Daoy (cell line): ENCODE measurements around the gene ROR1. TPM values are rescaled to one million over a fixed set of nuclear protein-coding genes. Genes with fewer than 3 reads are reported as not detected.

ENCODE experiments used
- DNase-seq: peaks from one replicate; pipeline ENCODE4 v3.0.0-alpha.2; 2015; ENCODE audit warnings: low read depth
- total RNA-seq: library from RNA; depleted of rRNA; stranded (reverse); fragments of >200 nt; shearing (Covaris generic); gene quantifications from 2 replicates; pipeline ENCODE4 v1.2.3, GENCODE V29; 2014

Gene ROR1
- total RNA-seq, 1 experiment from 2014 or later = 17.4 TPM

- DNase-seq = peak; percentile 32
Measured at GRCh38 chr1:64173336-64173940, 399.6 kb downstream of the ROR1 start.

- no peak for DNase-seq
Measured at GRCh38 chr1:64175639-64176038, 401.8 kb downstream of the ROR1 start.

- DNase-seq = no peak
Measured at GRCh38 chr1:64176659-64177058, 402.8 kb downstream of the ROR1 start.

GRCh38 chr1:64179588-64179987, 405.8 kb downstream of the ROR1 start:
- DNase-seq = no peak

DNA sequence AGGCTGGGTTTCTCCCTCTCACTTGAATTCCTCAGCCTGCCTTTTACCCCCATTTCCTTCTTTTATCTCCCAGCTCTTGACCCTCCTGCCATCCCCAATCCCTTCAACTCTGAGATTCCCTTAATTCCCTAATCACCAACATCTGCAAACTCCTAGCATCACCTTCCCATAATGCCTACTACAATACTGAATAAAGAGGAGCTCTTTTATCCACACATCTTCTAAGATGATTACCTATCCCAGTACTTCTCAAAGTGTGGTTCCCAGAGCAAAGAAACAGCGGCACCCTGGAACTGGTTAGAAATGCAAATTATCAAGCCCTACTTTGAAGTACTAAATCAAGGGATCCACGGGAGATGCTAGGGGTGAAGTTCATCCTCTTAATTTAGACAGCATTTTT, 408.4 kb downstream of the ROR1 start:
- no peak for DNase-seq

- DNase-seq = peak; percentile 33
Measured at GRCh38 chr1:64183395-64184002, 409.7 kb downstream of the ROR1 start.

GRCh38 chr1:64184003-64184440, 410.2 kb downstream of the ROR1 start:
- DNase-seq = peak; percentile 12

- no peak for DNase-seq
Measured at GRCh38 chr1:64186138-64186897, 412.5 kb downstream of the ROR1 start.

DNA sequence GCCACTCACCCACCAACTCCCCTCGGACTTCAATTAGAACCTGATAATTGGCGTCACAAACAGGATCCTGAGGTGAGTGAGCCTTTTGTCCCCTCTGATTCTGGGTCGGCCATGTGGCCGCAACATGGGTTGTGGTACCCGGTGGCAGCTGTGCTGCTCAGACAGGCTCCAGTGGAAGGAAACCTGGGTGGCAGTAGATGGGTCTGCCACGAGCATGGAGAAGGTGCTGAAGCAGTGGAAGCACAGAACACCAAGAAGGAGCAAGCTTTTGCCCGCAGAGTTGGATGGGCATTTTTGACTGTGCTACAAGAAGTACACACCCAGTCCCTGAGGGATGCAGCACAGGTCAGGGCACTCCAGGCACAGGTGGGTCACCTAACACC, 413.1 kb downstream of the ROR1 start:
- no peak for DNase-seq

DNA sequence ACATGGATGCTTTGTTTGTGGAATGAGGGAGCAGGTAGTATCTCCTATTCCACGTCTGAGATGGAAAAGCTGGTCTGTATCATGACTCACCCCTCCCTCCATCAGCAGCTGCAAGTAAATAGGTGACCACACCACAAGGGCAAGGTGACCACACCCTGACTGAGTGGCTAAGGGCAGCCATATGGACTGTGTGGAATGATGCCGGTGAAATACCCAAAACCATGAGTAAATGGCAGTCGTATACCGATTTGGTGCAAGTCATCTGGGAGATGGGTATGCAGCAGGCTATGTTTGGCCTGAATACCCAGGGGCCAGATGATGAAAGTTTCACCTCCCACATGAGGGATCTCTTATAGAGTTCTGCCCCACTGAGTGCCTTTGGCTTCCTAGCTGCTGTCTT, 413.8 kb downstream of the ROR1 start:
- peak; percentile 23 for DNase-seq

DNA sequence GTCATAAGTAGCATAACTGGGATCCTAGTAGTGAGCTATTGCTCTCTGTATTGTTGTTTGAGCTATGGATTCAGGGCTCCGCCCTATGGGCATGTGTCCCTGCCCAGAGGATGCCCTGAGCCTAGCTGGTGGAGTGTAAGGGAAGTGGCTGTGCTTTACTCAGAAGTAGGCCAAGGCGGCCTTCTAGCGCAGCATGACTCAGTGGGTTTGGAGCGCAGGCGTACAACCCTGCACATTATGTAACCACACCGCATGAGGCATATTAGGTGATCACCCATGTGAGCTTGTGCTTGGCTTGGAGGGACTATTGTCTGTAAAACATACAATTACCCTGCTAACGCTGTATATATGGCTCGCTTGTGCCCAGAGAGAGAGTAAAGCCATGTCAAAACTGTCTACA, 418.5 kb downstream of the ROR1 start:
- DNase-seq = no peak

GRCh38 chr1:64194168-64195080, 420.6 kb downstream of the ROR1 start:
- DNase-seq = no peak

GRCh38 chr1:64195081-64195395, 421.2 kb downstream of the ROR1 start:
- DNase-seq = no peak

DNA sequence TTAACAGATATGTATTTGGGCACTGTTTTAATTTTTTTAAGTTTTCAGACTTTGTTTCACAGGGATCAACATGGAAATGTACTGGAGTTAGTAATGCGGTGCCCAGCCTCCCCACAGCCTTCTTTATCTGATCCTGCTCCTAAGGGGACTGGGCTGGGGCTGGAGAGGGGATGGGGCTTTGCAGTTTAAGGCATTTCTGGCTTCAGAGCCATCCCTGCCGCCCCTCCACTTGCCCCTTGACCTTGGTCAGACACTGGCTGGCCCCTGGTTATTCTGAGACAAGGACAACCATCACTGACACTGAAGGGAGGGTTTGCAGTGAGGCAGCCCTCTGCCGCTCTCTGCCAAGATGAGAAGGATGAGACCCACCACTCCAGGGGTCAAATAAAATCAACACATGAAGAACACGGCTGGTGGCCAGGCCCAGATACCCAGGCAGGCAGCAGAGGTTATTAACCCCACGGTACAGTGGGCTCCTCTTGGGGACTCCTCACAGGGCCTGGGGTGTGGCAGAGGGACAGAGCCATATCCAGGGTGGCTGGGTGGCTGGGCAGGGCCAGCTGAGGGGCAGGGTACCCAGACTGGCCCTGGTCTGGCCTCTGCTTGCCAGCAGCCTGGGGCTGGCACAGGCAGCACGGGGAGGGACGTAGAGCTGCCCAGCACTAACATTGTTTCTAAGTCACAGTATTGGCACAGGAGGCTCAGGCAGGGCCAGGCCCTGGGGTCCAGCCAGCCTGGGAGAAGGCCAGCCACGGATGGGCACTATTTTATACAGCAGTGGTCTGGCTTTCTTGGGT, 422.5 kb downstream of the ROR1 start:
- DNase-seq = no peak

GRCh38 chr1:64197076-64197475, 423.3 kb downstream of the ROR1 start:
- DNase-seq = no peak

- no peak for DNase-seq
Measured at GRCh38 chr1:64199154-64199553, 425.3 kb downstream of the ROR1 start.

GRCh38 chr1:64200064-64200463, 426.2 kb downstream of the ROR1 start:
- no peak for DNase-seq

DNA sequence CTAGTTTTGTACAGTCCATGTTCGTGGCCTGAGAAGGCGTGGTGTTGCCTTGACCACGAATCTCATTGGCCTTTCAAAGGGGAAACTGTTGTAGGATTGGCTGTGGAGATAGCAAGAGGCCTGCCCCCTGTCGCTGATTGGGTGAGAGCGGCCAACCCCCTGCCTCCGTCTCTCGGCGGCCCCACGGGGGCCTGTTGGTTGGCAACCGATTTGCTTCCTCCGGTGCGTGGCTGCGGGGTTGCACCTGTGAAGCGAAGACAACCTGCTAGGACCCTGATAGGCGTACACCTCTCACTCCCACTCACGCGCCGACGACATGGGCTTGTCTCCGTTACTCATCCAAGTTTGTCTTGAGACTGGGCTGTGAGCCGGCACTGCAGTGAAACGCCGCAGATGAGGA, 429.6 kb downstream of the ROR1 start, which contains the start of gene UBE2U:
Gene UBE2U (plus strand): TSS at position 204 of the 400 bp plus-strand sequence. CDS start 428 bp downstream, outside the sequence.
- no peak for DNase-seq

DNA sequence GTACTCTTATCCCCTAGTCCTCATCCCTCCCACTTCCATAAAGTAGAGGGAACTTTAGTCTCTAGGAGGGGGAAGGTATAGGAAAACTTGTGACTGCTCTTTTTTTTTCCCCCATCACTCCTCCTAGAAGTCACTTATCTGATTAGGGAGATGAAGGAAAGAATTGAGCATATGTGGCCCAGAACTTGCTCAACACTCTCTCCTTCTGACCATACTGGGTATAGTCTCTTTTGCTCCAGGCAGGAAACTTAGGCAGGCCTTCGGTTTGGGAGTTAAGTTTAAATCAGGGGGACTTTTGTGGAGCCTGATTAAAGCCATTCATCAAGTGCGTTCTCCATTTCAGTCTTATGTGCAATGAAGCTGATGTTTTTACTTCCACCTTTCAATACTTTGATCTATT, 435.4 kb downstream of the ROR1 start:
- no peak for DNase-seq

DNA sequence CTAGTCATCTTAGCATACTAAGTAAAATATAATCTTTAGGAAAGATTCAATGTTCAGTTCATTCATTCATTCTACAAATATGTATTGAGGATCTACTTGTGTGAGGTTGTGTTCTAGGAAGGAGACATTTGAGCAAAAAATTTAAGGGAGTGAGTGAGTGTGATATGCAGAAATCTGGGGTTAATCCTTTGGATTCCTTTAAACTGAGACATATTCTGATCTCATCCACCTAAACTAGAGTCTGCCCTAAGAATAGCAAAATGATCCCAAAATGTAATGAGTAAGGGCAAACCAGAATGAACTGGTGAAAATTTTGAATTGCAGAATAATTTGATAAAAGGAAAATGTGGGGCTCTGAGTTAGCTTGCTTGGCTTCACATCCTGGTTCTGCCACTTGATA, 438.2 kb downstream of the ROR1 start:
- DNase-seq = peak; percentile 30

DNA sequence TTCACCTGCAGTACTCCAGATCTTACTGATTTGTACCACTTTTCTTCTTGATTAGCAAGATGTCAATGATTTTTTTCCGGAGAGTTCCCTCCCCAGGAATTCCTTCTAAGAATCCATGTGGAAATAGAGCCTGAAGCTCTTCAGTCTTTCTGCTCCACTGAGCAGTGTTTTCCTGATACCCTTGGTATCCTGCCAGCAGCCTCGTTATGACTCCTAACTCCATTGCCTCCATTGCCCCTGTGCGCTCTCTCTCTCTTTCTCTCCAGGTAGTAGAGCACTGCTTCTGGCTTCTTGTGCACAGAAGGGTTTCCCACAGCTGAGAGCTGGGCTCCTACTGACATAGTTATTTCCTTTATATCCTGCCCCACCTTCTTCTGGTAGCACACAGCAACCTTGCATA, 441.8 kb downstream of the ROR1 start:
- peak; percentile 29 for DNase-seq
